Measurements from ENCODE around the gene TMOD3.

DNA sequence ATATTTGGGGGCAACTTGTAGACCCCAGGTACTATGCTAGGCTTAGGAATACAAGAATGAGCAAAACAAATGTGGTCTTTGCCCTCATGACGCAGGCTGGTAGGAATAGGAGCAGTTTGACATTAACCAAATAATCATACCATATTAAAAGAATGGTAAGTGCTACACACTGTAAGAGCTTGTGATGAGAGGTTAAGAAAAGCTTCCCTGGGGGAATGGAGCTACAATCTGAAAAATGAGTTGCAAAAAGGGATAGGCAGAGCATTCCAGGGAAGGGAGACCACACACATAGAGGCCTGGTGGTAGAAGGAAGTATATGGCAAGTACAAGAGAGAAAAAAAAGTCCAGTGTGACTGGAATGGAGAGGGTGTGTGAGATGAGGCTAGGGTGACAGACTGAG is 37.3 kb downstream of the TMOD3 start:
- no peak for TF ChIP-seq CTCF (IDR thresholded peaks at IDR 0.05)
- no peak for TF ChIP-seq POLR2A (IDR thresholded peaks at IDR 0.05)

All from esophagus squamous epithelium (tissue), 4 donors.